ENCODE measurements around the gene FAM136A.
A peak's percentile ranks its signal among the peaks of the same experiment; 100 is the strongest.
"Not testable (repeated sequence)": the region's sequence is repeated elsewhere in the genome, so short reads cannot be mapped to it uniquely, and the experiment has no call there.

FAM136A gene

DNA sequence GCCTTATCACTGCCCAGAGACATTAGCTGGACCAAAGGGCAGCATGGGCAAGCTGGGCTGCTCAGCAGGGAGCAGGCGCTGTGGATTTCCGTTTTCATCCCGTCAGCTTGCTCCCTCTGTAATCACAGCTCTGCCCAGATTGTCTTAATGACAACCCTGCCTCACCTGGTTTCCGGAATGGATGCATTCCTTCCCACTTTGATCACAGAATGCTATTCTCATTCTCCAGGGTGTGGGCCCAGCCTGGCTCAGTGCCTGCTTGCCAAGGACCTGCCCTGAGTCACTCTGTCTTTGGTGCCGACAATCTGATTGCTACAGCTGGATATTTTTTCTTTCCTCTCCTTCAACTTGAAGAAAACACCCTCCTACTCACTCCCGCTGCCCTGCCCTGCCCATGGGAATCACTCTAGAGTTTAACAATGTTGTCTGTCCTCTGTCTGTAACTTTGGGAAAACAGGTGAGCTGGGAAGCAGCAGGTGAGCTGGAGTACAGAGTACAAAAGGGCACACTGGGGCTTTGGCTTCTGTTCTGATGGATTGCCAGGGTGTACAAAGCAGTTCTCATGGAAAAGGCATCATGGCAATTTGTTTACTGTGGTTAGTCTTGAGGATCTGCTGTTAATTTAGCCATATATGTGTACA lies 27.2 kb upstream of the FAM136A start:
- Histone ChIP-seq H3K4me1 (ENCODE audit: control insufficient read depth in 2 of 2, insufficient read depth in 2 of 2, low read length in 2 of 2) (peaks cover 4 to 10% of the 10 kb centered on the region in 2 donors), H3K36me3 (ENCODE audit: control insufficient read depth in 2 of 2, insufficient read depth in 2 of 2, low read length in 2 of 2) (no peaks in the 10 kb centered on the region), H3K9me3 (ENCODE audit: control insufficient read depth in 2 of 2, low read length in 2 of 2) (no peaks in the 10 kb centered on the region), H3K9ac (ENCODE audit: low read depth in 1 of 2, low read length in 2 of 2) (peak overlapping the region; percentile 8 to 56), H3K4me3 (ENCODE audit: low read length in 2 of 2) (peak overlapping the region; percentile 3 to 48), H3K27ac (ENCODE audit: low read depth in 2 of 2, low read length in 2 of 2) (peak overlapping the region; percentile 88 to 95), H3K27me3 (ENCODE audit: control insufficient read depth in 2 of 2, insufficient read depth in 2 of 2, low read length in 2 of 2) (no peaks in the 10 kb centered on the region)

DNA sequence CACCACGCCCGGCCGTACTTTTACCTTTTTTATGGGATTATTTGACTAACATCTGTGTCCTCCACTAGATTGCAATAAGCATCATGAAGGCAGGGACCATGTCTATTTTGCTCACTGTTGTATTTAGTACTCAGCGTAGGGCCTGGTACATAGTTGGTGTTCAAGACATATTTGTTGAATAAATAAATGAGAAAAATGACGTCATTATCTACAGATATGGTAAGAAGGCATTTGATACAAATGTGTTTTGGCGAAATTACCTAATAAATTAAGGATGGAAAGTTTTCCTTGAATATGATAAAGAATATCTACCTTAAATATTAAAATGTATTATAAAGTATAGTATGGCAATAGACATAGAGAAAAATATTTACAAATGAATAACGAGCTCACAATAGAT lies 24.0 kb upstream of the FAM136A start:
- H3K4me3 ChIP-seq (ENCODE audit: low read length in 2 of 2): no peak overlapping the region
- no peak overlapping the region for H3K9ac ChIP-seq (ENCODE audit: low read depth in 1 of 2, low read length in 2 of 2)
- no peaks in the 10 kb centered on the region for H3K36me3 ChIP-seq (ENCODE audit: control insufficient read depth in 2 of 2, insufficient read depth in 2 of 2, low read length in 2 of 2)
- no peak overlapping the region for H3K27ac ChIP-seq (ENCODE audit: low read depth in 2 of 2, low read length in 2 of 2)
- H3K27me3 ChIP-seq (ENCODE audit: control insufficient read depth in 2 of 2, insufficient read depth in 2 of 2, low read length in 2 of 2): no peaks in the 10 kb centered on the region
- no peaks in the 10 kb centered on the region for H3K9me3 ChIP-seq (ENCODE audit: control insufficient read depth in 2 of 2, low read length in 2 of 2)
- H3K4me1 ChIP-seq (ENCODE audit: control insufficient read depth in 2 of 2, insufficient read depth in 2 of 2, low read length in 2 of 2): peaks cover 4 to 10% of the 10 kb centered on the region in 2 donors

DNA sequence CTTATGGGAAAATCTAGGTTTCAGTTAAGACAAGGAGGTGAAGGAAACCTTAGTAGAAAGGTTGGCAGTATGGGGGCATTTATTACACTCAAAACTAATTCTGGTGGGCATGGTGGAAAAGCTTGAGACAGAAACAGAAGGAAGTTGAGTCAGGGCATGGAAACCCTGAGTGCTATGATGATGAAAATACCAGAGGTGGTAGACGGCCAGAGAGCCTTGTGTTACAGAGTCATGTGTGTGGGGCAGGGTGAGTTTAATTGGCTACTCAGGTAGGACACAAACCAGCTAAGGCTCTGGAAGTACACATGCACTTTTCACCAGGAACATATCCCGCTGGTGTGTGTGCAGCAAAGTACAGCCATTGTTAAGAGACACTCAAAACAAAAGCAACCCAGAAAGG lies 20.7 kb upstream of the FAM136A start:
- Histone ChIP-seq H3K36me3 (ENCODE audit: control insufficient read depth in 2 of 2, insufficient read depth in 2 of 2, low read length in 2 of 2) (no peaks in the 10 kb centered on the region), H3K9ac (ENCODE audit: low read depth in 1 of 2, low read length in 2 of 2) (no peak overlapping the region), H3K9me3 (ENCODE audit: control insufficient read depth in 2 of 2, low read length in 2 of 2) (no peaks in the 10 kb centered on the region), H3K4me3 (ENCODE audit: low read length in 2 of 2) (no peak overlapping the region), H3K4me1 (ENCODE audit: control insufficient read depth in 2 of 2, insufficient read depth in 2 of 2, low read length in 2 of 2) (no peaks in the 10 kb centered on the region), H3K27ac (ENCODE audit: low read depth in 2 of 2, low read length in 2 of 2) (no peak overlapping the region), H3K27me3 (ENCODE audit: control insufficient read depth in 2 of 2, insufficient read depth in 2 of 2, low read length in 2 of 2) (no peaks in the 10 kb centered on the region)

DNA sequence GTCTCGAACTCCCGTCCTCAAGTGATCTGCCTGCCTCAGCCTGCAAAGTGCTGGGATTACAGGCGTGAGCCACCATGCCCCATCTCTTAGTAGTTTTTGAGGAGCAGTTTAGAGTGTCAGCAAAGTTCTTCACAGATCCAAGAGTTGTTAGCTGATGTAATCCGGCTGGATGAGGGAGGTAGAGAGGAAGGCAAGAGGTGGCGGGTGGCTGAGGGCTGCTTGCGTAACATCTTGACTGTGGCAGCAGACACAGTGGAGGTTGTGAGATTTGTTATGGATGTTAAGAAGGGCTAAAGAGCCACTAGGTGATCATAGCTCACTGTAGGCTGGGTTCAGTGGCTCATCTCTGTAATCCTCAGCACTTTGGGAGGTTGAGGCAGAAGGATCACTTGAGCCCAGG lies 19.5 kb upstream of the FAM136A start:
- H3K27ac ChIP-seq (ENCODE audit: low read depth in 2 of 2, low read length in 2 of 2): no peak overlapping the region
- no peaks in the 10 kb centered on the region for H3K27me3 ChIP-seq (ENCODE audit: control insufficient read depth in 2 of 2, insufficient read depth in 2 of 2, low read length in 2 of 2)

DNA sequence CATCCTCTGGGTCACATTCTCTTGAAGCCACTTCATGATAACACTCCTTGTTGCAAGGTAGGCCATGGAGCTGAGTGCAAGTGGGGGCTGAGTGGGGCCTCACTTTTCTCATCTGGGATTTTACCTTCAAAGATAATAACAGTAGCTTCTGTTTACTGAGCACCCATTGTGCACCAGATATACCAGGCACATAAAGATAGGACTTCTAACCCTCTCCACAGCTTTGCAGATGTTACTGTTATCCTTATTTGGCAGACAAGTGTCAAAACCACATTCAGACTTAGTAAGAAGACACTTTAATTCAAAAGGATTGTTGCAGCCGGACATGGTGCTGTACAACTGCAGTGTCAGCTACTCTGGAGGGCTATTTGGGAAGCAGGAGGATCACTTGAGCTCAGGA lies 12.8 kb upstream of the FAM136A start:
- no peaks in the 10 kb centered on the region for H3K4me1 ChIP-seq (ENCODE audit: control insufficient read depth in 2 of 2, insufficient read depth in 2 of 2, low read length in 2 of 2)
- no peak overlapping the region for H3K9ac ChIP-seq (ENCODE audit: low read depth in 1 of 2, low read length in 2 of 2)
- H3K27me3 ChIP-seq (ENCODE audit: control insufficient read depth in 2 of 2, insufficient read depth in 2 of 2, low read length in 2 of 2): no peaks in the 10 kb centered on the region
- no peak overlapping the region for H3K27ac ChIP-seq (ENCODE audit: low read depth in 2 of 2, low read length in 2 of 2)
- H3K36me3 ChIP-seq (ENCODE audit: control insufficient read depth in 2 of 2, insufficient read depth in 2 of 2, low read length in 2 of 2): no peaks in the 10 kb centered on the region
- H3K4me3 ChIP-seq (ENCODE audit: low read length in 2 of 2): no peak overlapping the region
- H3K9me3 ChIP-seq (ENCODE audit: control insufficient read depth in 2 of 2, low read length in 2 of 2): no peaks in the 10 kb centered on the region

More for the DNA sequence above, 19.5 kb upstream of the FAM136A start:
- Histone ChIP-seq H3K36me3 (ENCODE audit: control insufficient read depth in 2 of 2, insufficient read depth in 2 of 2, low read length in 2 of 2) (no peaks in the 10 kb centered on the region), H3K9ac (ENCODE audit: low read depth in 1 of 2, low read length in 2 of 2) (no peak overlapping the region), H3K9me3 (ENCODE audit: control insufficient read depth in 2 of 2, low read length in 2 of 2) (no peaks in the 10 kb centered on the region), H3K4me1 (ENCODE audit: control insufficient read depth in 2 of 2, insufficient read depth in 2 of 2, low read length in 2 of 2) (no peaks in the 10 kb centered on the region), H3K4me3 (ENCODE audit: low read length in 2 of 2) (no peak overlapping the region)

DNA sequence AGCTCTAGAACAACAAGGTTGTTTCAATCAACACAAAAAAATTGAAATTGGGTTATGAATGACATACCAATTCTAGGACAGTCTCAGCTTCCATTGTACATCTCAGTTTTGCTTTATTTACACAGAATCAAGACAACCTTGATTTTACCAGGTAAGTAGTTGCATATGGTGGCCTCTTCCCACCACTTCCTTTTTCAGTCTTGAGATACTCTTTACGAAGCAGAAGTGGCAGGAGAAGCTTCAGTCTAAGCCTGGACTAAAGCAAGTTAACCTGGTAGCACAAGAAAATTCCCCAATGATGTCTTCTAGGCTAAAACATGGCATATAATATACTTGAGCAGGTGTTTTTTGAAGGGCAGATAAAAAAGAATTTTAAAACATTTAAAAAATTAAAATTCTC lies 10.7 kb upstream of the FAM136A start:
- no peak overlapping the region for H3K4me3 ChIP-seq (ENCODE audit: low read length in 2 of 2)
- no peaks in the 10 kb centered on the region for H3K4me1 ChIP-seq (ENCODE audit: control insufficient read depth in 2 of 2, insufficient read depth in 2 of 2, low read length in 2 of 2)
- H3K9ac ChIP-seq (ENCODE audit: low read depth in 1 of 2, low read length in 2 of 2): no peak overlapping the region
- no peaks in the 10 kb centered on the region for H3K27me3 ChIP-seq (ENCODE audit: control insufficient read depth in 2 of 2, insufficient read depth in 2 of 2, low read length in 2 of 2)
- no peak overlapping the region for H3K27ac ChIP-seq (ENCODE audit: low read depth in 2 of 2, low read length in 2 of 2)
- H3K36me3 ChIP-seq (ENCODE audit: control insufficient read depth in 2 of 2, insufficient read depth in 2 of 2, low read length in 2 of 2): no peaks in the 10 kb centered on the region
- no peaks in the 10 kb centered on the region for H3K9me3 ChIP-seq (ENCODE audit: control insufficient read depth in 2 of 2, low read length in 2 of 2)

DNA sequence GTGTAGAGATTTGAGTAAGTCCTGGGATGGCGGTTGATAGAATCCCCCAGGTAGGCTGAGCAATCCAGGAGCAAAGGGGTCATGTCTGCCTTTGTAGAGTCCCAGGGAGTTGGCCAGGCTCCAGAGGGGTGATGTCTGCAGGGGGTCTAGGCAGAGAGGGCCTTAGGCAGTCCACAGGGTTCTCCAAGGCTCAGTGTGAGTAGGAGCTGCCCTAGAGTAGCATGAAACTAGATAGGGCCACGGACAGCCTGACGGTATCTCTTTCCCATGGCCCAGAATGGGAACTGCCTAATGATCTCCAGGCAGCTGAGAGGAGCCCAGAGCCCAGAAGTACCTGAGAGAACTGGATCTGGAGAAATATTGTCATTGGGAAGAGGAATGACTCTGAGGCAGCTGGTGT lies 9.0 kb upstream of the FAM136A start:
- Histone ChIP-seq H3K4me1 (ENCODE audit: control insufficient read depth in 2 of 2, insufficient read depth in 2 of 2, low read length in 2 of 2) (no peaks in the 10 kb centered on the region), H3K9me3 (ENCODE audit: control insufficient read depth in 2 of 2, low read length in 2 of 2) (no peaks in the 10 kb centered on the region), H3K4me3 (ENCODE audit: low read length in 2 of 2) (no peak overlapping the region), H3K36me3 (ENCODE audit: control insufficient read depth in 2 of 2, insufficient read depth in 2 of 2, low read length in 2 of 2) (no peaks in the 10 kb centered on the region), H3K9ac (ENCODE audit: low read depth in 1 of 2, low read length in 2 of 2) (no peak overlapping the region), H3K27me3 (ENCODE audit: control insufficient read depth in 2 of 2, insufficient read depth in 2 of 2, low read length in 2 of 2) (no peaks in the 10 kb centered on the region), H3K27ac (ENCODE audit: low read depth in 2 of 2, low read length in 2 of 2) (no peak overlapping the region)

DNA sequence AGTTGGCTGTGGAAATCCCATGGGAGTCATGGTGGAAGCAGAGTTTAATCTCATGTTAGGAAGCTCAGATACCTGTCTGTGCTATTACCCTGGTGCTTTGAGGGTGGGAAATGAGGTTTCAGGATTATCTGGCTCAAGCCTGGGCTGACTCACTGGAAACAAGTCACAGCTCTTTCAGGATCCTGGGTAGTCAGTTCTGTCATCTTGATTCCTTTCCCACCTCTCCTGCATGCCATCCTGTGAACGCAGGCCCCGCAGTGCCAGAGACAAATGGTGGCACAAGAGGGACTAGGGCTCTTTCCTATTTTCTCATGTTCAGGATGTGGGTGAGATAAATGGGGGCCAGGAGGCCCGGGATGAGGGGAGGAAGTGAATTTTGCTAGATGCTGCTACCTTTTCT lies 3.7 kb upstream of the FAM136A start:
- H3K27me3 ChIP-seq (ENCODE audit: control insufficient read depth in 2 of 2, insufficient read depth in 2 of 2, low read length in 2 of 2): no peaks in the 10 kb centered on the region
- H3K4me3 ChIP-seq (ENCODE audit: low read length in 2 of 2): no peak overlapping the region
- H3K36me3 ChIP-seq (ENCODE audit: control insufficient read depth in 2 of 2, insufficient read depth in 2 of 2, low read length in 2 of 2): no peaks in the 10 kb centered on the region
- peaks cover 7 to 10% of the 10 kb centered on the region in 2 donors for H3K4me1 ChIP-seq (ENCODE audit: control insufficient read depth in 2 of 2, insufficient read depth in 2 of 2, low read length in 2 of 2)
- no peak overlapping the region for H3K27ac ChIP-seq (ENCODE audit: low read depth in 2 of 2, low read length in 2 of 2)
- H3K9me3 ChIP-seq (ENCODE audit: control insufficient read depth in 2 of 2, low read length in 2 of 2): no peaks in the 10 kb centered on the region
- no peak overlapping the region for H3K9ac ChIP-seq (ENCODE audit: low read depth in 1 of 2, low read length in 2 of 2)

DNA sequence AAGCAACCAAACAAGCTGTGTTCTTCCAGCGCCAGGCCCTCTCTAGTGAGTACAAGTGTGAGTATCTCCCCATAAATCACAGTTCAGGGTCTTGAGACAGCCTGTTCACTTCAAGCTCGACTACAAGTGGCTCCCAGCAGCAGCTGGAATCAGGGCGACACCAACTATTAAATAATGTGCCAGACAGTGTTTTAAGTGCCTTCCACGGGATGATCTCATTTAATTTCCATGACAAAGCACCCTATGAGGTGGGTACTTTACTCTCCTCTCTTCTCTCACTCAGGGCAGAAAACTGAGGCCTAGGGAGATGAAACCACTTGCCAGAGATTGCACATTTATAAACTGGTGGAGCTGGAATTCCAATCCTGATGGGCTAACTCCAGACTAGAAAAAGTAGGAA lies 2.6 kb upstream of the FAM136A start:
- Histone ChIP-seq H3K9me3 (ENCODE audit: control insufficient read depth in 2 of 2, low read length in 2 of 2) (no peaks in the 10 kb centered on the region), H3K4me1 (ENCODE audit: control insufficient read depth in 2 of 2, insufficient read depth in 2 of 2, low read length in 2 of 2) (peaks cover 7 to 10% of the 10 kb centered on the region in 2 donors), H3K27me3 (ENCODE audit: control insufficient read depth in 2 of 2, insufficient read depth in 2 of 2, low read length in 2 of 2) (no peaks in the 10 kb centered on the region), H3K4me3 (ENCODE audit: low read length in 2 of 2) (no peak overlapping the region), H3K36me3 (ENCODE audit: control insufficient read depth in 2 of 2, insufficient read depth in 2 of 2, low read length in 2 of 2) (peaks cover 3 to 6% of the 10 kb centered on the region in 2 donors), H3K27ac (ENCODE audit: low read depth in 2 of 2, low read length in 2 of 2) (no peak overlapping the region), H3K9ac (ENCODE audit: low read depth in 1 of 2, low read length in 2 of 2) (no peak overlapping the region)

DNA sequence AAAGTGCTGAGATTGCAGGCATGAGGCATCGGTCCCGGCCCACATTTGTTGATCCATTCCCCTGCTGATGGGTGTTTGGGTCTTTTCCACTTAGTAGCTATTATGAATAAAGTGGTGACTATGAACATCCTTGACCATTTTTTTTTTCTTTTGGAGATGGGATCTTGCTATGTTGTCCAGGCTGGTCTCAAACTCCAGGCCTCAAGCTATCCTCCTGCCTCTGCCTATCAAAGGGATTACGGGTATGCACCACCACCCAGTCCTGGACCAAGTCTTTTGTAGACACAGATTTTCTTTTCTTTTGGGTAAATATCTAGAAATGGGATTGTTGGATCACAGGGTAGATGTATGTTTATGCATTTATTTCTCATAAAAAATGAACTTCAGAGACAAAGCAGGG lies 1.3 kb upstream of the FAM136A start:
- H3K36me3 ChIP-seq (ENCODE audit: control insufficient read depth in 2 of 2, insufficient read depth in 2 of 2, low read length in 2 of 2): peaks cover 8 to 14% of the 10 kb centered on the region in 2 donors
- H3K27me3 ChIP-seq (ENCODE audit: control insufficient read depth in 2 of 2, insufficient read depth in 2 of 2, low read length in 2 of 2): no peaks in the 10 kb centered on the region
- H3K4me3 ChIP-seq (ENCODE audit: low read length in 2 of 2): no peak overlapping the region
- H3K9me3 ChIP-seq (ENCODE audit: control insufficient read depth in 2 of 2, low read length in 2 of 2): no peaks in the 10 kb centered on the region
- H3K27ac ChIP-seq (ENCODE audit: low read depth in 2 of 2, low read length in 2 of 2): no peak overlapping the region
- peaks cover 7 to 10% of the 10 kb centered on the region in 2 donors for H3K4me1 ChIP-seq (ENCODE audit: control insufficient read depth in 2 of 2, insufficient read depth in 2 of 2, low read length in 2 of 2)
- H3K9ac ChIP-seq (ENCODE audit: low read depth in 1 of 2, low read length in 2 of 2): no peak overlapping the region

DNA sequence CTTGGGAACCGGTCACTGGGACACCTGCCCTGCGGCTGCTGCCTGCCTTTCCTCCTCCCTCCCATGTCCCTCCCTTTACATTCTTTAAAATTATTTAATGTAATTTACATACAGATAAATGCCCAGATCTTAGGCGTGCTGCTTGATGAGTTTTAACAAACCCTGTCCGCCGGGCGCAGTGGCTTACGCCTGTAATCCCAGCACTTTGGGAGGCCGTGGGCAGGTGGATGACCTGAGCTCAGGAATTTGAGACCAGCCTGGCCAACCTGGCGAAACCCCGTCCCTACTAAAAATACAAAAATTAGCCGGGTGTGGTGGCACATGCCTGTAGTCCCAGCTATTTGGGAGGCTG lies 304 bp upstream of the FAM136A start:
- not testable (repeated sequence) for H3K27me3 ChIP-seq (ENCODE audit: control insufficient read depth in 2 of 2, insufficient read depth in 2 of 2, low read length in 2 of 2); H3K9me3 ChIP-seq (ENCODE audit: control insufficient read depth in 2 of 2, low read length in 2 of 2); H3K4me1 ChIP-seq (ENCODE audit: control insufficient read depth in 2 of 2, insufficient read depth in 2 of 2, low read length in 2 of 2); H3K27ac ChIP-seq (ENCODE audit: low read depth in 2 of 2, low read length in 2 of 2)
- H3K36me3 ChIP-seq (ENCODE audit: control insufficient read depth in 2 of 2, insufficient read depth in 2 of 2, low read length in 2 of 2): peaks cover 8 to 17% of the 10 kb centered on the region in 2 donors
- peak overlapping the region; percentile 17 to 91 for H3K4me3 ChIP-seq (ENCODE audit: low read length in 2 of 2)
- peak overlapping the region in 1 of 2 donors; percentile 93 for H3K9ac ChIP-seq (ENCODE audit: low read depth in 1 of 2, low read length in 2 of 2)
